ENCODE results near the gene THSD7B.
"Not testable (repeated sequence)": the region's sequence is repeated elsewhere in the genome, so short reads cannot be mapped to it uniquely, and the experiment has no call there.

The THSD7B gene

DNA sequence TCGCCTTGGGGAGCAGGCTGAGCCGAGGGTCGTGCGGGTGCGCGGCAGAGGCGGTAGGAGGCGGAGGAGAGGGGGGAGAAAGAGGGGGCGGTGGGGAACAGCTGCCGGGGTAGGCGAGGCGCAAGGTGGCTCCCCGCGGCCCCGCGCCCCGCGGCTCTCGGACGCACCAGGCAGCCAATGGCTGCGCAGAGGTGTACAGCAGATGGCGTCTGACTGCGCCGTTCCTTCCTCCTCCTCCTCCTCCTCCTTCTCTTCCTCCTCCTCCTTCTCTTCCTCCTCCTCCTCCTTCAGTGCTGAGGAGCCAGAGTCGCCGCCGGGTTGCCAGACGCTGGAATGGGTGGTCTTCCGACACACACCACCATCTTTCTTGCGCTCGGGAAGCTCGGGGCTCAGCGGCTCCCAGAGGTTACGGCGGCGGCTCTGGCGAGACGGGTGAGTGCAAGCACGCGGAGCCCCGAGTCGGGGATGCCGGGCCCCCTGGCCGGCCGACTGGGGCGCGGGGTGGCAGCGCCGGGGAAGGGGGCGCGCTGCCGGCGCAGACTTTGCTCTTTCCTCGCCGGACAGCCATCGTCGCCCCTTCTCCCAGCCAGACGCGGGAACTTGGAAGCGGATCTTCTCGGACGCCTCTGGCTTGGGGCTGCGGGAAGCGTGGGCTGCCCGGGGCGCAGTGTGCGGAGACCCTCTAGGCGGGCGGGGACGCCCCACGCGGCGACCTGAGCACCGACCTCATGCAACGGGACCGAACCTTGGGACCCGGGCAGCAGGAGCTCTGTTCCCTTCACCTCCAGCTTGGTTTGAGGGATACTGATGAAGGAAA, at the start of gene THSD7B:
Gene THSD7B, plus strand, starts transcription at position 290 of the 817 bp plus-strand sequence. CDS start 116,634 bp downstream, outside the sequence.
- DNase-seq (ENCODE audit: low read depth) = no peak

- no peak for DNase-seq (ENCODE audit: low read depth)
Observed at GRCh38 chr2:136718273-136718672, 47.1 kb upstream of the THSD7B start.

- DNase-seq (ENCODE audit: low read depth) = no peak
Observed at GRCh38 chr2:136727973-136728699, 37.2 kb upstream of the THSD7B start.

- no peak for DNase-seq (ENCODE audit: low read depth)
Observed at GRCh38 chr2:136736236-136736635, 29.1 kb upstream of the THSD7B start.

DNA sequence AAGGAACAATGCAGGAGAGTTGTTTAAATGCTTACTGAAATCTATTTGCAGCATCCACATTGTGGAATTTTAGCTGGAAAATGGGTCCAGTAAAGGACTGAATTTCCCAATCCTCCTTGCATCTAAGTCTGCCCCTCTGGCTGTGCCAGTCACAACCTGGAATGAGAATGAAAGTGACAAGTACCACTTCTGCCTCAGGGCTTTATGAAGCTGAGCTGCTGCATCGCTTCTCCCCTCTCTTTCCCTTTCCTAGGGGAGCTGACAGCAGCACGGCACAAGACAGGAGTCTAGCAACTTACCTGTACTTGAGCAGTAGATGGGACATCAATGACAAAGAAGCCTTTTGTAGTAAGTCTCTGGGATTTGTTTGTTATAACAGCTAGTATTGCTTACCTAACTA, 27.3 kb upstream of the THSD7B start:
- no peak for DNase-seq (ENCODE audit: low read depth)

GRCh38 chr2:136741471-136741870, 23.9 kb upstream of the THSD7B start:
- DNase-seq (ENCODE audit: low read depth) = no peak

DNA sequence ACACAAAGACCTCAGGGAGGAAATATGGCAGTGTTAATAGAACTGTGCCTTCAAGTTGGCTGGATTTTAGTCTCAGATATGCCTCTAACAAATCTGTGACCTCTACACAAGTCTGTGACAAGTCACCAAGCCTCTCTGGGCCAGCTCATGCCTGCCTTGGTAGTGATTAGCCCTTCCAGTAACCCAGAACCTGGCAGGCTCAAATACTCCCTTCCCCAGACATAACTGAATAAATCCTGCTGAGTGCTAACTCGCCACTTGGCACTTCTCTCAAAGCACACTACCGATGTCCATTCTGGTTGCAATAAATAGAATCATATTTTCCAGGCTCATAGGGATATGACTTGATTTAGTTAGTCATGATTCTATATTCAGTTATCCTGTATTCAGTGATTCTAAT, 15.3 kb upstream of the THSD7B start:
- DNase-seq (ENCODE audit: low read depth) = no peak

DNA sequence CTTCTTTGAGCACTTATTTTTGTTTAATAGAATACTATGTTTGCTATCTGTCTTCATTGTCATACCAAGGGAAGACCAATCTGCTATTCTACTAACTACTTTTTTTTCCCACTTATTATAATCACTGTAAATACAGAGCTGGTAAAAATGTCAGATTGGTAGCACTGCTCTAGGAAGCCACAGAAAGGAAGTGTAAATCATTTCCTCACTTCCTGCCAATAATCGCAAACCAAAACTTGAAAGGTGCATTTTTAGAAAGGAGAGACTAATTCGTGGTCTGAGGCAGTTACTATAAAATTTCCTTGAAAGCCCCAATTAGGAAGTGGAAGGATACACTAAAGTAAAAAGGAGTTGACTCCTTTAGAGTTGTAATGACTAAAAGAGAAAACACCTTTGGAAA, 13.9 kb upstream of the THSD7B start:
- DNase-seq (ENCODE audit: low read depth) = no peak

GRCh38 chr2:136758504-136758903, 6.8 kb upstream of the THSD7B start:
- not testable (repeated sequence) for DNase-seq (ENCODE audit: low read depth)

DNA sequence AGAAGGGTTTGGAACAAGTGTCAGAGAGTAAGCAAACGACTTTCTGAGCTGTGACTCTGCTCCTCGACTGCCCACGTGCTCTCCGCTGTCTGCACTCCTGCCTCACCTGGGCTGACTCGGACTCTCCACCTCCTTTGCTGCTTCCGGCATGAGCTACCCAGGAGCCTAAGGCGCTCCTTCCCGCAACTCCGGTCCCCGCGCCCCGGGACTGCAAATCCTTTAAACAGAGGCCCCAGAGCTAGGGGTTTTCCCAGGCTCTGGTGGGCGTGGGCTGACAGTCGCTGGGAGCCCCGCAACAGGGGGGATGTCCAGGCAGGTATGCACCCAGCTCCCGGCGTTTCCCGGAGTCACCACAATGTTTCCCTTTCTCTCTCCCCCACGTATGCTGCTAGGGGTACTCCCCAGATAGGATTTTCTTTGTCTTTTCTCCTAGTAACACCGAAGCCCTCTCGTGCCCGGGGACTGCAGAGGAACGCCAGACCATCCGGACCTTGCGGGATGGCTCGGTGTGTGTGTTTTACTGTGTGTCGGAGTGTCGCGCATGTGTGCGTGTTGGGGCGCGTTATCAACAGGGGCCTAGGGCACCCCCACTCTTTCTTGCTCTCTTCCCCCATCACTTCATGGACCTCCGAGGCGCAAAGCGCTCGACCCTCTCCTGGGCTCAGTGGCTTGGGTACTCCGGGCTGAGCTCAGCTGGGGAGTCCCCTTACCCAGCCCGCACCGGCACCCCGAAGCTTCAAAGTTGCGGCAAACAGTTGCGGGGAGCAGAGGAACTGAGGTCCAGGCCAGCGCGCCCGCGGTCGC, 691 bp upstream of the THSD7B start:
- DNase-seq (ENCODE audit: low read depth) = no peak

DNA sequence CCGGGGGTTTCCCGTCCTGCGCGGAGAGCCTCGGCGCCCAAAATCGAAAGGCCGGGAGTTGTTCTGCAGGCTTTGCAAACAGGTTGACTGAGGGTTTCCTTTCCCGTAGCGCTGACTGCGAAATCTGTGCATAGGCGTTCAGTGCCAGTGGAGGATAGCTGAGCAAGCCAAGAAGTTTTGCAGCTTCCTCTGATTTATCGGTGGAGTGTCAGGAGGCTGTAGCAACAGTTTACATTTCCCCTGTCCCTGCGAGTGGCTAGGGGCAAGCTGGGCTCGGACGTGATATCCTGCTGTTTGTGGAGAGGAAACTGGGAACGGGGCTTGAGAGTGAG, 694 bp downstream of the THSD7B start:
- no peak for DNase-seq (ENCODE audit: low read depth)

GRCh38 chr2:136767030-136767429, 1.7 kb downstream of the THSD7B start:
- no peak for DNase-seq (ENCODE audit: low read depth)

- no peak for DNase-seq (ENCODE audit: low read depth)
Observed at GRCh38 chr2:136769871-136770270, 4.5 kb downstream of the THSD7B start.

DNA sequence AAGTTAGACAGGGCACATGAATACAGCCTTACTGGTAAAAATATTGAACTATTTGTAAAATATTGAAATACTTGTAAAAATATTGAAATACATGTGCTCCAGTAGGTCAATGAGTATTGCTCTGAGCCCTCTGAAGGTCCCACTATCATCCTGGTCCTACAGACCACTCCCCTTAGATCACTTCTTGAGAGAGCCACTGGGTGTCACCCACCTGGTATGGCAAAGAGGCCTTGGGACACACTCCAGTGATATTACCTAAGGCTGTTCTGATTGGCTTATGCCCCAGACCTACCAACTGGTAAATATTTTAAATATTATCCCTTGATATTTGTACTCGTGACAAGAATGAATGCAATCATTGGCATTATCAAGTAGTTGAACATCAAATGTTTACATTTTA, 5.0 kb downstream of the THSD7B start:
- no peak for DNase-seq (ENCODE audit: low read depth)

- DNase-seq (ENCODE audit: low read depth) = no peak
Observed at GRCh38 chr2:136777391-136777790, 12.0 kb downstream of the THSD7B start.

- no peak for DNase-seq (ENCODE audit: low read depth)
Observed at GRCh38 chr2:136783856-136784255, 18.5 kb downstream of the THSD7B start.

DNA sequence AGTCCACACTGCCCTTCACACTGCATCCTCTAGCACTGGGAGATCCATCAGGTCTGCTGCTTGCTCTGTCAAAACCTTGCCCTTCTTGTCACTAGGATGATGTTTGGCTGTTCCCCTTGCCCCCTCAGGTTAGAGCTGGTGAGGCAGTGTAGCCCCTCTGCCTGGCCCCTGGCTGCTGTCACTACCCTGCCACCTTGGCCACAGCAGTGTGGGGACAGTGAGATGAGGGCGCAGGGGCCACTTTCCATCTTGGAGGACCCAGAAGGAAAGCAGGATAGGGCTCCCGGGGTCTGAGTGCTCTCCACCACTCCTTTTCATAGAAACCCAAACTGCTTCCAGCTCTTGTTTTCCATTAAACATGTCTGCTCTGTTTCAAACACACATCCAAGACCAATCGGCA, 19.9 kb downstream of the THSD7B start:
- DNase-seq (ENCODE audit: low read depth) = no peak

DNA sequence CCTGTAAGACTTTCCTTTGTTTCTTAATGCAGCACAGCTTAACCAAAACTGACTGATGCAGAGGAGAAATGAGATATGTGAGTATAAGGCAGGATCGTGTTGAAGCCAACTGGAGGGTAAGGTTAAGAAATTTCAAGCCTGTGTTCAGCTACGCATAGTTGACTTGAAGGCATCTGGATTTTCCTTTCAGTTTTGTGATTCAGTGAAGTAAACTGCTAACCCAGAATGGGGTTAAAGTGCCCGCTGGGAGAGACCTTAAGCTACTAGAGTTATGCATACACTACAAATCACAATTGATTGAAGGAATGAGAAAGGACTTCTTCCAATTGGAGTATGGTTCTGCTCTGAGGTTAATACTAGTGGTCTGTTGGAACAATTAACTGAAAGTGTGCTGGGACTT, 22.6 kb downstream of the THSD7B start:
- DNase-seq (ENCODE audit: low read depth) = no peak

GRCh38 chr2:136796339-136796738, 31.0 kb downstream of the THSD7B start:
- DNase-seq (ENCODE audit: low read depth) = no peak

- no peak for DNase-seq (ENCODE audit: low read depth)
Observed at GRCh38 chr2:136798766-136799165, 33.4 kb downstream of the THSD7B start.

- DNase-seq (ENCODE audit: low read depth) = no peak
Observed at GRCh38 chr2:136801661-136802060, 36.3 kb downstream of the THSD7B start.

DNA sequence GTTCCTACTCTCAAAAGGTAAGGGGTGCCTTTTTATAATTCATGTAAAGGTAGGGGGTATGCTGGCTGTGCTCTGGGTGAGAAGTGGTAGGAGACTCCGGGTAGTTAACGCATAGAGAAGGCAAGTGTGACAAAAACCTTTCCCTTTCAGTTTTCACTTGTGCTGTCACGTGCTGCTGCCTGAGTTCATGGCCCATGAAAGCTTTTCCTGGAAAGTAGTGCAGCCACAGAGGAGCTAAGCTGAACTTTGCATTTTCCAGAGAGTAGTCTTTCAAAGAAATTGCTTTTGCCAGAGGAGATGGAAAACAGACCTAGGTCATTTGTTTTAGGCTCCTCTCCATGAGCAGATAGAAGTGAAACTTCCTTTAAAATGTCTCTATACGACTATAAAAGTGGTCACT, 44.7 kb downstream of the THSD7B start:
- no peak for DNase-seq (ENCODE audit: low read depth)

DNA sequence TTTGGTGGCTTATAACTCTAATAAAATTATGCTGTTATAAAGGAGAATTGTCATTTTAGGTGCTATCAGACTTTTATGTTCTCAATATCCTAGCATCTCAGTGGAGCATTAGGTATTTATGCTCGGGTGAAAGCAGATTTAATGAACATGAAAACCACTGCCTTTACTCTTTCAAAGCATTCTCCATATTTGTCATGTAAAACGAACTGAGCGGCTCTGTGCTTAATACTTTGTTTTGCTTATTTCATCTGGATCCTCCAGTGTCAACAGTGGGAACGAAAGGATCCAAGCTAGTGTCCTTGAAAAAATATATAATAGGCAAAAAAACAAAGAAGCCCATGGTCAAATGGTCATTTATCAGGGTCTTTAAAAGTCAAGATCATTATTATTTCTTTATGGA, 53.5 kb downstream of the THSD7B start:
- DNase-seq (ENCODE audit: low read depth) = no peak
